IPS-18a (cell line): ENCODE measurements around the gene SARS1.

Source experiments
- H3K27ac ChIP-seq: one replicate; pipeline ENCODE4 v1.5.1; 2013; ENCODE audit warnings: low read length
- H3K27me3 ChIP-seq: one replicate; pipeline ENCODE4 v1.6.1; 2013; ENCODE audit warnings: mild to moderate bottlenecking, low read length; ENCODE audit not compliant: control insufficient read depth, insufficient read depth
- H3K36me3 ChIP-seq: one replicate; pipeline ENCODE4 v1.6.1; 2013; ENCODE audit warnings: low read depth, low read length; ENCODE audit not compliant: control insufficient read depth
- H3K4me1 ChIP-seq: one replicate; pipeline ENCODE4 v1.6.1; 2013; ENCODE audit warnings: low read depth, low read length; ENCODE audit not compliant: control insufficient read depth
- H3K4me3 ChIP-seq: one replicate; pipeline ENCODE4 v1.5.1; 2013; ENCODE audit warnings: low read length
- H3K9ac ChIP-seq: one replicate; pipeline ENCODE4 v1.6.1; 2013; ENCODE audit warnings: mild to moderate bottlenecking, low read length, moderate library complexity
- H3K9me3 ChIP-seq: one replicate; pipeline ENCODE4 v1.6.1; 2013; ENCODE audit warnings: low read depth, low read length; ENCODE audit not compliant: control insufficient read depth

SARS1 gene

DNA sequence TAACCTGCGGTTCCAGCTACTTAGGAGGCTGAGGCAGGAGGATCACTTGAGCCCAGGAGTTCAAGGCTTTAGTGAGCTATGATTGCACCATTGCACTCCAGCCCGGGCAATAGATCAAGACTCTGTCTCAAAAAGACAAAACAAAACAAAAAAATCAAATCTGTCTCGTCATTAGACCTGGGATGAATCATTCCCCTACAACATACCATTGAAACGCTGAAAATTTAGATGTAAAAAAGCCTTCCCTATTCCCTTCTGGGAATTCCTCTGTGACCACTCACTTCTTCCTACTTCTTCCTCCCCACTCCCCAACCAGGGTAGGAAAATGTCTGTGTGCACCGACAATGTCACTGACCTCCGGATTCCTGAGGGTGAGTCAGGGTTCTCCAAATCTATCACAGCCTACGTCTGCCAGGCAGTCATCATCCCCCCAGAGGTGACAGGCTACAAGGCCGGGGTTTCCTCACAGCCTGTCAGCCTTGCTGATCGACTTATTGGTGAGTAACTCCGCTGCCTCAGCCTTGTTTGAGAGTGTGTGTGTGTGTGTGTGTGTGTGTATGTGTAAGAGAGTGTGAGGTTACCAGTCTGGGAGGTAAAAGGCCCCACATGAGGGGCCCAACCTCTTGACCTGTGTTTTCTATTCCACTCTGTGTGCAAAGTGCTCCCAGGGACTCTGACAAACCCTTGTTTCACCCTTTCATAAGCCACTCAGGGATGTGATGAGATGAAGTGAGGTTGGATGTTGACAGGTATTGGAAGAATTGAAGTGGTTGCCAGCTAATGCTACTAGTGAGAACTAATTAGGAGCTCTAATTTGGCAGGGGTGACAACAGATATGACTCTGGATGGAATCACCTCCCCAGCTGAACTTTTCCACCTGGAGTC, 16.3 kb upstream of the SARS1 start:
- no peaks in the 10 kb centered on the region for H3K36me3 ChIP-seq
- no peak overlapping the region for H3K4me3 ChIP-seq
- no peaks in the 10 kb centered on the region for H3K9me3 ChIP-seq
- H3K4me1 ChIP-seq, result peaks cover 4% of the 10 kb centered on the region
- H3K9ac ChIP-seq, result no peak overlapping the region
- no peak overlapping the region for H3K27ac ChIP-seq
- no peaks in the 10 kb centered on the region for H3K27me3 ChIP-seq

DNA sequence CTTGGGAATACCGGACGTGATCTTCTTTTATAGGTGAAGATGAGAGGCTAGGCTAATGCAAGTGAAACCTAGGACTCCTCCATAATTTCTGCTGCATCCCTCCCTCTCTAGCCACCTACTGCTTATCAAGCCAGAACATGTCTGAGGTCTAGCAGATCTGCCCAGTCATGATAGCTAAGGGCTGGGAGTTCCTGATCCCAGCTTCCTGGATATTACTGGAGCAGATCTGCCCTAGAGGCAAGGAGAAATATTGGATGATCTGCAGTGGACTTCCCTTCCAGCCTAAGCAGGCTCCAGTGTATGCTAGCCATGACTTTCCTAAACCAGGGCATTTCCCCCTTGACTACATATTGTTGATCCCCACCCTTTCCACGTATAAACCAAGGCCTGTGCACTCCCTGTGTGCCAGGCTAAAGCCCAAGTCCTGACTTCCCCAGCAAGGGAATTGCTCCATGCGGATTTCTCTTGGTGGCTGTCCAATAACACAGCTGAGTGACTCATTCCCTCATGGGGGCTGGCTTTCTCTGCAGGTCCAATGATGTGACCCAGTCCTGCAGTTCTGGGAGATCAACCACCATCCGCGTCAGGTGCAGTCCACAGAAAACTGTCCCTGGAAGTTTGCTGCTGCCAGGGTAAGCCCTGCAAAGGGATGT, 15.5 kb upstream of the SARS1 start:
- Histone ChIP-seq H3K27ac (no peak overlapping the region), H3K4me1 (peaks cover 4% of the 10 kb centered on the region), H3K27me3 (no peaks in the 10 kb centered on the region), H3K36me3 (no peaks in the 10 kb centered on the region), H3K9ac (no peak overlapping the region), H3K4me3 (no peak overlapping the region), H3K9me3 (no peaks in the 10 kb centered on the region)

- no peaks in the 10 kb centered on the region for H3K9me3 ChIP-seq
- H3K27me3 ChIP-seq, result no peaks in the 10 kb centered on the region
- H3K9ac ChIP-seq, result no peak overlapping the region
- peaks cover 4% of the 10 kb centered on the region for H3K4me1 ChIP-seq
- no peak overlapping the region for H3K4me3 ChIP-seq
- no peaks in the 10 kb centered on the region for H3K36me3 ChIP-seq
- no peak overlapping the region for H3K27ac ChIP-seq
These were observed 15.0 kb upstream of the SARS1 start for GRCh38 chr1:109198745-109199144.

DNA sequence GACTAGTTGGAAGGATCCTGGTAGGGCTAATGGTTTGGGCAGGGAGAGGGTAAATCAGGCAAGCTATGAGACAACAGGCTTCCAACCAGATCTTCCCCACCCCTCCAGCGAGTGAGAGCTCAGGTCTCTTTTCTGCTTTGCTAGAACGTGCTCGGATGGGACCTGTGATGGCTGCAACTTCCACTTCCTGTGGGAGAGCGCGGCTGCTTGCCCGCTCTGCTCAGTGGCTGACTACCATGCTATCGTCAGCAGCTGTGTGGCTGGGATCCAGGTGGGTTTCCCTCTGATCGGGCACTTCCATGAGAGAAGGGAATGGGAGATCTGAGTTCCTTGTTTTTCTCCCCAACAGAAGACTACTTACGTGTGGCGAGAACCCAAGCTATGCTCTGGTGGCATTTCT, 14.0 kb upstream of the SARS1 start:
- Histone ChIP-seq H3K27ac (no peak overlapping the region), H3K4me1 (peaks cover 4% of the 10 kb centered on the region), H3K36me3 (no peaks in the 10 kb centered on the region), H3K27me3 (no peaks in the 10 kb centered on the region), H3K9me3 (no peaks in the 10 kb centered on the region), H3K4me3 (no peak overlapping the region), H3K9ac (no peak overlapping the region)

DNA sequence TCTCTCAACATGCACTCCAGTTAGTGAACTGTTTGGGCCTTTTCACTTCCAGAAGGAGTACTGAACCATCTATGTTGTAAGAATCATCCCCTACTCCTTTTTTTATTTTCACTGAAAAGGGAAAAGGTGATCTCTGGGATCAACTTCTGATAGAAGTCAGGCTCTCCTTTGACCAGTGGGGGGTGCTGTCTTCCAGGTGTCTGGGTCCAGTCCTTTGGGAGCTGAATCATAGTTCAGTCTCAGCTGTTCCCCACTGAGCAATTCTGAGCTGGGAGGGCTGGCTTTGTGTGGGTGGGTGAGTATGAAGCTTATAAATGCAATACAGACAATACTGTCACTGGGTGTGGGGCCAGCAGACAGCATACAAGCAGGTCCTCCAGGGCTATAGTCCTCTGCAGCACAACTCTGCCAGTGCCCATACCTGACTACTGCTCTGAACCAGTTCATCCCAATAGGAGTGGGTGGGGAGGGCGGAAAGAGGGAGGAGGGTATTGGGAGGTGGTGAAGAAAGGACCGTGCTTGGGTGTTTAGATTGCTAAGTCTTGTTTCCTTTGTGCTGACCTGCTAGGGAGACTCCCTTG, 12.5 kb upstream of the SARS1 start:
- H3K27me3 ChIP-seq, result no peaks in the 10 kb centered on the region
- no peak overlapping the region for H3K9ac ChIP-seq

GRCh38 chr1:109204484-109204883, 9.2 kb upstream of the SARS1 start:
- Histone ChIP-seq H3K27ac (no peak overlapping the region), H3K27me3 (no peaks in the 10 kb centered on the region), H3K9ac (no peak overlapping the region), H3K9me3 (no peaks in the 10 kb centered on the region), H3K4me3 (no peak overlapping the region), H3K4me1 (peaks cover 4% of the 10 kb centered on the region), H3K36me3 (no peaks in the 10 kb centered on the region)

More for the DNA sequence above, 12.5 kb upstream of the SARS1 start:
- H3K4me1 ChIP-seq, result peaks cover 4% of the 10 kb centered on the region
- H3K9me3 ChIP-seq, result no peaks in the 10 kb centered on the region
- no peaks in the 10 kb centered on the region for H3K36me3 ChIP-seq
- no peak overlapping the region for H3K27ac ChIP-seq
- no peak overlapping the region for H3K4me3 ChIP-seq

GRCh38 chr1:109206339-109206738, 7.4 kb upstream of the SARS1 start:
- Histone ChIP-seq H3K27me3 (no peaks in the 10 kb centered on the region), H3K9ac (no peak overlapping the region), H3K4me1 (peaks cover 2% of the 10 kb centered on the region), H3K9me3 (no peaks in the 10 kb centered on the region), H3K4me3 (no peak overlapping the region), H3K27ac (no peak overlapping the region), H3K36me3 (no peaks in the 10 kb centered on the region)

- no peaks in the 10 kb centered on the region for H3K36me3 ChIP-seq
- H3K4me1 ChIP-seq, result no peaks in the 10 kb centered on the region
- H3K27me3 ChIP-seq, result no peaks in the 10 kb centered on the region
- H3K4me3 ChIP-seq, result no peak overlapping the region
- no peak overlapping the region for H3K27ac ChIP-seq
- no peak overlapping the region for H3K9ac ChIP-seq
- H3K9me3 ChIP-seq, result no peaks in the 10 kb centered on the region
These were observed 6.1 kb upstream of the SARS1 start for GRCh38 chr1:109207467-109208103.

DNA sequence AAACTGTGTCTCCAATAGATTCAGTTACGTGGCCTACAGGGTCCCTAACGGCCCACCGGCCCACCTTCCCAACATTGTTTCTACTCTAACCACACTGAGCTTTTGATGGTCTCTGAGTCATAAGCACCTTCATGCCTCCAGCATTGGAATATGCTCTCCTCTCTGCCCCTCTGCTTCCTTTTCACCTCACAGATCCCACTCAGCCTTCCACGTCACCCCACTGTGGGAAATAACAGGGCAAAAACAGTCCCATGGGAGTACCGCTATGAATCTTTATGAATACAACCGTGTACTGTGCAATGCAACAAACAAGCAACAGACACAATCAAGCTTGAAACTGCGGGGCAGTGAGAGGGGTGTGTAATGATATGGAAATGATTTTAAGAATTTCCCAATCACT, 5.3 kb upstream of the SARS1 start:
- H3K4me3 ChIP-seq, result no peak overlapping the region
- no peak overlapping the region for H3K9ac ChIP-seq
- H3K36me3 ChIP-seq, result no peaks in the 10 kb centered on the region
- H3K9me3 ChIP-seq, result no peaks in the 10 kb centered on the region
- H3K27ac ChIP-seq, result no peak overlapping the region
- H3K4me1 ChIP-seq, result peaks cover 4% of the 10 kb centered on the region
- no peaks in the 10 kb centered on the region for H3K27me3 ChIP-seq

DNA sequence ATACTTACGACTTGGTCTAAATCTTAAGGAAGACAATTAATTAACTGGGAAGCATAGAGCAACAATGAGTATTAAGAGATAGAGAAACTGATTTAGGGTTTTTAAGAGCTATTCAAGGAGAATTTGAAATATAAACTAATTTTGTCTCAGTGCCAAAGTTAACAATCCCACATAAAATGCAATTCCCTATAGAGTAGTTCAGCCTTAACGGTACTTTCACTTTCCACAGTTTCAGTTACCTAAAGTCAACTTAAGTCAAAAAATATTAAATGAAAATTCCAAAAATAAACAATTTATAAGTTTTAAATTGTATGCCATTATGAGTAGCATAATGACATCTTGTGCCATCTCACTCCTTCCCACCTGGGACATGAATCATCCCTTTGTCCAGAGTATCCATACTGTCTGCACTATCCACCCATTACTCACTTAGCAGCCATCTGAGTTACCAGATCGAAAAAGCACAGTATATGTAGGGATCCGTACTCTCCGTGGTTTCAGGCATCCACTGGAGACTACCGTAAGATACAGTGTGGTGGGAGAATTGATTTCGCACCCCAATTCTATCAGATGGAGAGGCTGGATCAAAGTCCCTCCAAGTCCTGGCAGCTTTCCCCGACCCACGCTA, 4.8 kb upstream of the SARS1 start:
- H3K9ac ChIP-seq, result no peak overlapping the region
- H3K27me3 ChIP-seq, result no peaks in the 10 kb centered on the region
- peaks cover 4% of the 10 kb centered on the region for H3K4me1 ChIP-seq
- H3K4me3 ChIP-seq, result no peak overlapping the region
- no peaks in the 10 kb centered on the region for H3K36me3 ChIP-seq
- no peak overlapping the region for H3K27ac ChIP-seq
- H3K9me3 ChIP-seq, result no peaks in the 10 kb centered on the region

DNA sequence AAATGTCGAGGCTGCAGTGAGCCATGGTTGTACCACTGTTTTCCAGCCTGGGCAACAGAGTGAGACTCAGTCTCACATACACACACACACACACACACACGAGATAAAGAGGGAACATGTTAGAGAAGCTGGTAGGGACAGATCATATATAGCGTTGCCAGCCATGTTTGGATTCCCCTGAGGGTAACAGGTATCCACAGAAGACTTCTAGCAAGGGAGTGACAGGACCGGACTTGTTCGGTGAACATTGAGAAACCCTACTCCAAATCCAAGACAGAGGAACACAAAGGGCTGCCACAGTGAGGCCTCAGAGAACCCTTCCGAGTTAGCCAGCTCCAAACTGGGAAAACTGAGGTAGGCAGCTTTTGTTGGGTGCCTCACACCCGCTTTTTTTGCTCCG, 3.7 kb upstream of the SARS1 start:
- Histone ChIP-seq H3K27ac (no peak overlapping the region), H3K4me1 (peaks cover 7% of the 10 kb centered on the region), H3K9me3 (no peaks in the 10 kb centered on the region), H3K4me3 (no peak overlapping the region), H3K27me3 (no peaks in the 10 kb centered on the region), H3K9ac (no peak overlapping the region), H3K36me3 (no peaks in the 10 kb centered on the region)
